Pancreas (tissue), 10 donors: Measurements from ENCODE around the gene CCDC174. TPM values are rescaled to one million over a fixed set of nuclear protein-coding genes. Genes with fewer than 3 reads are reported as not detected.

Experiments
- ATAC-seq, 4 donors: fragments of 200-7000 bp; cut with Tn5 transposase; one replicate each; pipeline versions ENCODE4 v1.8.0 to v1.9.1; 2020; ENCODE audit warnings: mild to moderate bottlenecking in 4 of 4, moderate library complexity in 4 of 4
- DNase-seq, 6 donors: peaks; one replicate each; pipeline ENCODE4 v3.0.0-alpha.2; 2020
- FAIRE-seq: peaks from 2 replicates; lab custom pipeline; 2012; peaks lifted over from hg19 to GRCh38; lab: Jason Lieb, UNC
- H3K27ac ChIP-seq, 4 donors: fragments of 200-600 bp; sonication (generic); 1 replicate in 3 of 4; 2 replicates in 1 of 4; pipeline versions ENCODE4 v1.5.0 to v1.8.0; 2020
- H3K27me3 ChIP-seq, 4 donors: fragments of 200-600 bp; one replicate each; pipeline ENCODE4 v1.8.0; 2021
- H3K36me3 ChIP-seq, 3 donors: fragments of 200-600 bp; sonication (generic) in 1 of 3; one replicate each; pipeline versions ENCODE4 v1.5.0 to v1.8.0; 2020 to 2021
- H3K4me1 ChIP-seq, 3 donors: fragments of 200-600 bp; one replicate each; pipeline ENCODE4 v1.8.0; 2021
- H3K4me3 ChIP-seq, 4 donors: fragments of 200-600 bp; sonication (generic) in 2 of 4; one replicate each; pipeline versions ENCODE4 v1.5.0 to v1.8.0; 2020 to 2021
- H3K9me3 ChIP-seq, 4 donors: fragments of 200-600 bp; one replicate each; pipeline ENCODE4 v1.8.0; 2021
- CTCF ChIP-seq, 4 donors: fragments of 200-600 bp; sonication (generic) in 3 of 4; IDR thresholded peaks; one replicate each; pipeline versions ENCODE4 v1.5.0 to v1.8.0; 2021; ENCODE audit warnings: antibody characterized with exemption in 4 of 4
- WGBS, 2 donors: extraction: QIAGEN DNeasy Blood & Tissue Kit; methylation state at CpG; one replicate each; pipeline ENCODE4 v1.1.7; 2013; 5-methylcytosine and 5-hydroxymethylcytosine counted together
- intact Hi-C, 3 donors: fragments of 100-400 bp; cut with DNase I; formaldehyde crosslinking; loops; one replicate each; pipeline versions ENCODE4 v1.11.1 to v1.14.2; 2022
- polyA plus RNA-seq, 2 donors: library from polyadenylated mRNA; stranded (reverse); fragments of 200-250 nt; gene quantifications; one replicate each; pipeline ENCODE4 v1.2.3, GENCODE V29; 2013
- total RNA-seq, 6 donors: library from RNA; stranded (reverse); fragmentation: NEBNext Ultra II Directional in 4 of 6; extraction: Animal tissue kit (Norgen Biotek cat#: 25700) in 4 of 6; gene quantifications; one replicate each; pipeline versions ENCODE4 v1.2.1 to v1.2.4, GENCODE V29; 2021 to 2023
- donor health status: healthy with polysubstance abuse.
- donor health status: DM: no; HTN: no; CAD: no; lungs with moderate emphysema.
- donor health status: DM: no; HTN: no; CAD: no.
- donor health status: control.
- donor health status: control.
- donor health status: Bipolar disorder and iron deficiency.
- donor health status: DM: yes; HTN: yes; CAD: no.
- donor health status: DM: no; HTN: no; CAD: no.
- donor health status: DM: no; HTN: no; CAD: no.
- donor health status: DM: yes; HTN: yes; CAD: no.

The CCDC174 gene
- total and polyA plus RNA-seq, 8 donors, result 7.2 to 18.1 (median 12.5) TPM

GRCh38 chr3:14717307-14717706, 65.7 kb downstream of the CCDC174 start:
- Histone ChIP-seq H3K9me3 (no peaks in the 10 kb centered on the region), H3K27ac (no peak overlapping the region), H3K4me1 (no peaks in the 10 kb centered on the region), H3K27me3 (no peaks in the 10 kb centered on the region), H3K36me3 (no peaks in the 10 kb centered on the region), H3K4me3 (no peak overlapping the region)
- intact Hi-C loops, result no loop called here
- no peak for TF ChIP-seq CTCF (IDR thresholded peaks at IDR 0.05)
- ATAC-seq (no peak), DNase-seq (no peak), FAIRE-seq (no peak)
- WGBS, 2 donors, result 50 to 58% methylated on average over 1 of the region's 1 CpG

- intact Hi-C loops, result no loop called here
- no peak overlapping the region for H3K27ac ChIP-seq
- no peaks in the 10 kb centered on the region for H3K36me3 ChIP-seq
- FAIRE-seq, result no peak
- H3K27me3 ChIP-seq, result no peaks in the 10 kb centered on the region
- no peaks in the 10 kb centered on the region for H3K9me3 ChIP-seq
- H3K4me1 ChIP-seq, result no peaks in the 10 kb centered on the region
- TF ChIP-seq CTCF (IDR thresholded peaks at IDR 0.05), result no peak
- no peak overlapping the region for H3K4me3 ChIP-seq
- WGBS, 2 donors, result 88 to 94% methylated on average over 2 of the region's 2 CpGs
- no peak for DNase-seq
- no peak for ATAC-seq
Observed at GRCh38 chr3:14718539-14718938, 67.0 kb downstream of the CCDC174 start.

GRCh38 chr3:14719006-14719405, 67.4 kb downstream of the CCDC174 start:
- 91 to 94% methylated on average over 2 of the region's 2 CpGs for WGBS, 2 donors
- intact Hi-C loops, result no loop called here
- ATAC-seq (no peak), FAIRE-seq (no peak), DNase-seq (no peak)
- H3K9me3 ChIP-seq, result no peaks in the 10 kb centered on the region
- H3K36me3 ChIP-seq, result no peaks in the 10 kb centered on the region
- no peak overlapping the region for H3K27ac ChIP-seq
- no peak overlapping the region for H3K4me3 ChIP-seq
- no peaks in the 10 kb centered on the region for H3K27me3 ChIP-seq
- no peak for TF ChIP-seq CTCF (IDR thresholded peaks at IDR 0.05)
- no peaks in the 10 kb centered on the region for H3K4me1 ChIP-seq

GRCh38 chr3:14721126-14721864, 69.7 kb downstream of the CCDC174 start:
- Histone ChIP-seq H3K4me1 (no peaks in the 10 kb centered on the region), H3K4me3 (no peak overlapping the region), H3K27me3 (no peaks in the 10 kb centered on the region), H3K9me3 (no peaks in the 10 kb centered on the region), H3K27ac (no peak overlapping the region), H3K36me3 (no peaks in the 10 kb centered on the region)
- WGBS, 2 donors, result 75 to 82% methylated on average over 8 of the region's 8 CpGs
- ATAC-seq, result no peak
- intact Hi-C loops, result no loop called here
- DNase-seq, result no peak
- no peak for FAIRE-seq
- TF ChIP-seq CTCF (IDR thresholded peaks at IDR 0.05), result no peak

Other genes with a start within 250 kb of the CCDC174 start
- 10 to 100 TPM in 2 of 6 donors, 1 to 10 TPM in 4; 2.1 to 11.6 (median 3.4) TPM for gene SLC6A6, start 249.2 kb upstream of the CCDC174 start, total RNA-seq
- 1 to 10 TPM; 2.4 to 6.1 TPM for gene SLC6A6, start 249.2 kb upstream of the CCDC174 start, polyA plus RNA-seq
- under 1 TPM; 0.16 to 0.51 (median 0.29) TPM for gene GRIP2, start 111.4 kb upstream of the CCDC174 start, total RNA-seq
- under 1 TPM; 0.53 to 0.94 TPM for gene GRIP2, start 111.4 kb upstream of the CCDC174 start, polyA plus RNA-seq
- gene C3orf20, start 23.4 kb downstream of the CCDC174 start, total RNA-seq, result under 1 TPM in 4 of 6 donors, not detected in 2; 0.04 to 0.12 (median 0.08) TPM
- under 1 TPM in 1 of 2 donors, not detected in 1; 0.02 TPM for gene C3orf20, start 23.4 kb downstream of the CCDC174 start, polyA plus RNA-seq
- 1 to 10 TPM; 2.2 to 7.1 (median 3.8) TPM for gene FGD5, start 167.2 kb downstream of the CCDC174 start, total RNA-seq
- gene FGD5, start 167.2 kb downstream of the CCDC174 start, polyA plus RNA-seq, result 1 to 10 TPM; 2.6 to 3.1 TPM